ENCODE data around the gene CRISPLD2.

DNA sequence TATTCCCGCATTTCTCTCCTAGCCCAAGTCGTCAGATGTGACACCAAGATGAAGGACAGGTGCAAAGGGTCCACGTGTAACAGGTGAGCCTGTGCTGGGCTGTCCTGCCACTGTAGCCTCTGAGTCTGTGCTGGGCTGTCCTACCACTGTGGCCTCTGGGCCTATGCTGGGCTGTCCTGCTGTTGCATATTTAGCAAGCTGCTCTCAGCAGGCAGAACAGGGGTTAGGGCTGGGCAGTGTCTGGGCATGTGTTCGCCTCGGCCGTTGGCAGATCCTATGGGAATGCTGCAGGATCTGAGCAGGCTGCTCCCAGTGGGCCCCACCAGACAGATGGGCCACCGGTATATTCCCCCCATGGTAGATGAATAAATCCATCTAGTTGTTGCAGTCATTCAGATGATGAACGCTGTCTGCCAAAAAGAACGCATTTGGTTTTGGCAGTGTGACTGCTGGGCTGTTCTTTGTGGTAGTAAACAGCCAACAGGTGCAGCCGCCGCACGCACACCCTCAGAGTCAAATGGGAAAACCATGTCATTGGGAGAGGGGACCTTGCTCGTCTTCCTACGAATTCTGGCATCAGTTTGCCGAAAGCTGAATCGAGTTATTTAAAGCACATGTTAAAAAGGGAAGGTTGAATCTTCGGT, 49.2 kb downstream of the CRISPLD2 start:
- TF ChIP-seq CTCF (IDR thresholded peaks at IDR 0.05), result no peak
- no peak for TF ChIP-seq POLR2AphosphoS5 (IDR thresholded peaks at IDR 0.05)
- no peak for TF ChIP-seq POLR2A (IDR thresholded peaks at IDR 0.05)
